ENCODE measurements around the gene TCERG1L. TPM values are rescaled to one million over a fixed set of nuclear protein-coding genes. Genes with fewer than 3 reads are reported as not detected.

TCERG1L gene
- total RNA-seq, 2 experiments from 2014 or later = 0.06 TPM; not detected in 1

DNA sequence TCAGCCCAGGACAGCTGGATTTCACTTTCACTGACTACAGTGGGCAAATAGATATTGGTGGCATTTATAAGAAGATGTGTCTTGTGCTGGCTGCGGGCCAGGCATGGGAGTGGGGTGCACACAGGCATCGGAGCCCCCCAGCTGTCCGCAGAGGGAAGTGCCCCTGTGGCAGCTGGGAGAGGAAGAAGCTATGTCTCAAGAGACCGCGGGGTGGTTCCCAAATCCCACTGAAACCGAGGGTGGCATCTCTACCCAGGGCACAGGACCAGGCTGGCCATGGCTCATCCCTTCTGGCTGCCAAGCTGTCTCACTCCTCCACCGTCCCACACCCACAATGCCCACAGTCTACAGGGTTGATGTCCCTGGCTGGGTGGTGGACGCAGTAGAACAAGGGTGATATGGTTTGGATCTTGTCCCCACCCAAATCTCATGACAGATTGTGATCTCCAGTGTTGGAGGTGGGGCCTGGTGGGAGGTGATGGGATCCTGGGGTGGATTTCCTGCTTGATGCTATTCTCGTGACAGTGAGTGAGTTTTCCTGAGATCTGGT lies 94.8 kb downstream of the TCERG1L start:
- POLR2A ChIA-PET = no interaction called here
- H3K9me3 ChIP-seq (ENCODE audit: control insufficient read depth in 1 of 2, insufficient read depth in 1 of 2, low read length in 2 of 2) = peaks cover 0 to 37% of the 10 kb centered on the region in 2 experiments
- no peak overlapping the region for H3K4me3 Mint-ChIP-seq
- H3K27me3 ChIP-seq (ENCODE audit: control insufficient read depth in 1 of 2, insufficient read depth in 2 of 2, low read length in 2 of 2) = no peaks in the 10 kb centered on the region
- ATAC-seq (ENCODE audit: poor library complexity) = no peak
- H3K36me3 Mint-ChIP-seq (ENCODE audit: low read depth) = no peaks in the 10 kb centered on the region
- no peaks in the 10 kb centered on the region for H3K4me1 ChIP-seq (ENCODE audit: insufficient read depth, low read length)
- H3K4me1 Mint-ChIP-seq (ENCODE audit: low read depth) = no peaks in the 10 kb centered on the region
- H3K4me3 ChIP-seq (ENCODE audit: low read length) = no peak overlapping the region
- no peaks in the 10 kb centered on the region for H3K27me3 Mint-ChIP-seq
- CTCF ChIA-PET = no interaction called here
- intact Hi-C loops (cut with DNase I, micrococcal nuclease) = no loop called here
- DNase-seq = no peak
- no peak overlapping the region for H3K27ac Mint-ChIP-seq
- no peaks in the 10 kb centered on the region for H3K36me3 ChIP-seq (ENCODE audit: insufficient read depth, low read length)
- no peaks in the 10 kb centered on the region for H3K9me3 Mint-ChIP-seq
- TF ChIP-seq, protein P1, sequence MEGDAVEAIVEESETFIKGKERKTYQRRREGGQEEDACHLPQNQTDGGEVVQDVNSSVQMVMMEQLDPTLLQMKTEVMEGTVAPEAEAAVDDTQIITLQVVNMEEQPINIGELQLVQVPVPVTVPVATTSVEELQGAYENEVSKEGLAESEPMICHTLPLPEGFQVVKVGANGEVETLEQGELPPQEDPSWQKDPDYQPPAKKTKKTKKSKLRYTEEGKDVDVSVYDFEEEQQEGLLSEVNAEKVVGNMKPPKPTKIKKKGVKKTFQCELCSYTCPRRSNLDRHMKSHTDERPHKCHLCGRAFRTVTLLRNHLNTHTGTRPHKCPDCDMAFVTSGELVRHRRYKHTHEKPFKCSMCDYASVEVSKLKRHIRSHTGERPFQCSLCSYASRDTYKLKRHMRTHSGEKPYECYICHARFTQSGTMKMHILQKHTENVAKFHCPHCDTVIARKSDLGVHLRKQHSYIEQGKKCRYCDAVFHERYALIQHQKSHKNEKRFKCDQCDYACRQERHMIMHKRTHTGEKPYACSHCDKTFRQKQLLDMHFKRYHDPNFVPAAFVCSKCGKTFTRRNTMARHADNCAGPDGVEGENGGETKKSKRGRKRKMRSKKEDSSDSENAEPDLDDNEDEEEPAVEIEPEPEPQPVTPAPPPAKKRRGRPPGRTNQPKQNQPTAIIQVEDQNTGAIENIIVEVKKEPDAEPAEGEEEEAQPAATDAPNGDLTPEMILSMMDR (IDR thresholded peaks at IDR 0.05) = no peak
- H3K27ac ChIP-seq (ENCODE audit: low read depth in 1 of 2, low read length in 2 of 2) = no peak overlapping the region

DNA sequence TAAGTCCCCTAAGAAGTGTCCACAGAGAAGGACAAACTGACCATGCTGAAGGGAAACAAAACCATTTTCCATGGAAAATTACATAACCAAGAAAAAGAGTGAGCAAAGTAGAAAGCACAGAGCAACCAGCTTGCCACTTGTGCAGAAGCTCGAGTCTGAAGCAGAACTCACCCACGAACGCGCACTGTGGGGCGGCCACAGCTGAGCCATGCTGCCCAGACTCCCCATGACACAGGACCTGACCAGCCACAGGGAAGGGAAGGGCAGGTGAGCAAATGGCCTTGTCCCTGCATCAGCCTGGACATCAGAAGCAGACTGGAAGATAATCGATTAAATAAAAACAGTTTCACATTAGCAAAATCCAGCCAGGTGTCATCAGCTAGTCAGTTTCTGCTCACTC lies 95.7 kb downstream of the TCERG1L start:
- H3K27me3 Mint-ChIP-seq = no peaks in the 10 kb centered on the region
- no peaks in the 10 kb centered on the region for H3K27me3 ChIP-seq (ENCODE audit: control insufficient read depth in 1 of 2, insufficient read depth in 2 of 2, low read length in 2 of 2)
- ChIA-PET CTCF (no interaction called here), POLR2A (no interaction called here)
- intact Hi-C loops (cut with DNase I, micrococcal nuclease) = no loop called here
- ATAC-seq (ENCODE audit: poor library complexity) = no peak
- no peaks in the 10 kb centered on the region for H3K9me3 Mint-ChIP-seq
- peaks cover 0 to 37% of the 10 kb centered on the region in 2 experiments for H3K9me3 ChIP-seq (ENCODE audit: control insufficient read depth in 1 of 2, insufficient read depth in 1 of 2, low read length in 2 of 2)
- no peak overlapping the region for H3K27ac Mint-ChIP-seq
- no peaks in the 10 kb centered on the region for H3K36me3 Mint-ChIP-seq (ENCODE audit: low read depth)
- no peak for DNase-seq
- no peak overlapping the region for H3K27ac ChIP-seq (ENCODE audit: low read depth in 1 of 2, low read length in 2 of 2)
- H3K4me3 Mint-ChIP-seq = no peak overlapping the region
- H3K4me1 Mint-ChIP-seq (ENCODE audit: low read depth) = no peaks in the 10 kb centered on the region
- no peak overlapping the region for H3K4me3 ChIP-seq (ENCODE audit: low read length)
- H3K4me1 ChIP-seq (ENCODE audit: insufficient read depth, low read length) = no peaks in the 10 kb centered on the region
- TF ChIP-seq, protein P1 (IDR thresholded peaks at IDR 0.05) = no peak
- H3K36me3 ChIP-seq (ENCODE audit: insufficient read depth, low read length) = no peaks in the 10 kb centered on the region

DNA sequence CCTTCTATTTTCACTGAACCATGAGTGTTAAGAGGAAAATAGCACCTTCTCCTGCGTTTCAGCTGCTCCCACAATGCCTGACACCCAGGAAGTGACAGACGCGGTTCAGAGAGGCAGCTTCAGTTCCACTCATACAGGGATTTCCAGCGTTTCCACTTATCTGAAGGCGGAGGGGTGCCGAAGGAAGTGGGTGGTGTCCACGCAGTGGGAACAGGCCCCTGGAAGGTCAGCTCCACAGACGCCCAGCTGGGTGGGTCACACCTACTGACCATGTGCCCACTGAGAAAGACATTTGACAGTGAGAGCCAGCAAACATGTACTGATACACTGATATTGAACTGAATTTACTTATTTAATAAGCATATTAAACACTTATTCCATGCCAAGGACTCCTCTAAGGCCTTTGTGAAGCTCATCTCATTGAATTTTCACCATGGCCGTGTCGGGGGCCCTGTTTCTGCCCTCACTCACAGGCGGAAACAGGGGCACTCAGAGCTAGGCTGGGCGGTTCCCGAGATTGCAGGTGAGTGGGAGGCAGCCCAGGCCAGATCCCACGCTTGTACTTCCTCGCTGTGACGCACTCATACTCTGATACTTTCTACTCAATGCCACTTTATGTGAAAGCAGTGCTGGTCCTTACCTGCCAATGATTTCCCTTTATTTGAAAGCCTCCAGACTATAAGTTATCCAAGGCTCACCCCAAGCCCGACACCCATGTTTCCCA lies 96.8 kb downstream of the TCERG1L start:
- Mint-ChIP-seq H3K27me3 (no peaks in the 10 kb centered on the region), H3K27ac (no peak overlapping the region), H3K4me3 (no peak overlapping the region), H3K36me3 (ENCODE audit: low read depth) (no peaks in the 10 kb centered on the region), H3K9me3 (no peaks in the 10 kb centered on the region), H3K4me1 (ENCODE audit: low read depth) (no peaks in the 10 kb centered on the region)
- ChIA-PET POLR2A (no interaction called here), CTCF (no interaction called here)
- no peak for DNase-seq
- Histone ChIP-seq H3K9me3 (ENCODE audit: control insufficient read depth in 1 of 2, insufficient read depth in 1 of 2, low read length in 2 of 2) (peaks cover 0 to 27% of the 10 kb centered on the region in 2 experiments), H3K4me1 (ENCODE audit: insufficient read depth, low read length) (no peaks in the 10 kb centered on the region), H3K4me3 (ENCODE audit: low read length) (no peak overlapping the region), H3K27me3 (ENCODE audit: control insufficient read depth in 1 of 2, insufficient read depth in 2 of 2, low read length in 2 of 2) (no peaks in the 10 kb centered on the region), H3K36me3 (ENCODE audit: insufficient read depth, low read length) (no peaks in the 10 kb centered on the region), H3K27ac (ENCODE audit: low read depth in 1 of 2, low read length in 2 of 2) (no peak overlapping the region)
- intact Hi-C loops (cut with DNase I, micrococcal nuclease) = no loop called here
- ATAC-seq (ENCODE audit: poor library complexity) = no peak
- TF ChIP-seq, protein P1 (IDR thresholded peaks at IDR 0.05) = no peak

Data from CD4-positive, alpha-beta T cell (primary cell).